Putamen (tissue), 1 donor: Measurements from ENCODE around the gene PDCD4.
"Not testable (repeated sequence)": the region's sequence is repeated elsewhere in the genome, so short reads cannot be mapped to it uniquely, and the experiment has no call there.

ENCODE experiments used
- DNase-seq: peaks from one replicate; pipeline ENCODE4 v3.0.0-alpha.2; 2016; ENCODE audit warnings: low spot score

The PDCD4 gene

DNA sequence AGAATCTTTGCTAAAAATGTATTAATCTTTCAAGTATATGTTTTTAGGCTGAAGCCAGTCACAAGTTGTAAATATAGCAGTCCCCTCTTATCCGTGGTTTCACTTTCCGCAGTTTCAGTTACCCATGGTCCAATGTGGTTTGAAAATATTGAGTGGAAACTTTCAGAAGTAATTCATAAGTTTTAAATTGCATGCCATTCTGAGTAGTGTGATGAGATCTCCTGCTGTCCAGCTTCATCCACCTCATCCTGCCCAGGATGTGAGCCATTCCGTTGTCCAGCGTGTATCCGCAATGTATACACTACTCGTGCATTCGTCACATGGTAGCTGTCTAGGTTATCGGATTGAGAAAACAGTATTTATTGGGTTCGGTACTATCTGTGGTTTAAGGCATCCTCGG, 12.2 kb downstream of the PDCD4 start:
- DNase-seq, result no peak

DNA sequence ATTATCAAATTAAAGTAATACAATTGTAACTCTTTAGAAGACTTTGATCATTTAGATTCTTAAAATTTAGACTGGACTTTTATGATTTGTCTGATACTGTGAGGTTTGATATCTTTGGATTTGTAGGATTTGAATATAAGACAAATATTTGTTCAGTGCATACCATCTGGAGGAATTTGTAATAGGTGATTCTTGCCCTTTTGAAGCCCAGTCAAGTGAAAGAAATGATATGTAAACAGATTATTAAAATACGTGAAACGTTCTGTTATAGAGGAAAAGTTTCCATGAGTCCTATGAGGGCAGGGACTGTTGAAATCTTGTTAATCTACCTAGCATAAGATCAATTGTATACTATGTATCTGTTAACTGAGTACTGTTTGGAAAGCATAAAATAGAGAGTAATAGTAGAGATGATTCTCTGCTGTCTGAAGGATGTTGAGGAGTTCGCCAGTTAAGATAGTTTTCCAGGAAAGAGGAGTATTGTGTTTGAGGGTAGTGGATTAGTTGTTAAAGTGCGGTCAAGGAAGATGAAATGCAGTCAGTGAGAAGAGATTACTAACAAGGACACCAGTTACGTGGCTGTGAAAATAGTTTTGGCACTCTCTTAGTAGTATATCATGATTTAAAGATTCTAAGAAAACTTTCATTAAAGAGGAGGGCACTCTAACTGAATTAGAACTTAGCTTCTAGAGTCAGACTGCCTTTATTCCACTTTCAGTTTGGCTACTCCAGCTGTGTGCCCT, 14.4 kb downstream of the PDCD4 start:
- DNase-seq, result no peak

DNA sequence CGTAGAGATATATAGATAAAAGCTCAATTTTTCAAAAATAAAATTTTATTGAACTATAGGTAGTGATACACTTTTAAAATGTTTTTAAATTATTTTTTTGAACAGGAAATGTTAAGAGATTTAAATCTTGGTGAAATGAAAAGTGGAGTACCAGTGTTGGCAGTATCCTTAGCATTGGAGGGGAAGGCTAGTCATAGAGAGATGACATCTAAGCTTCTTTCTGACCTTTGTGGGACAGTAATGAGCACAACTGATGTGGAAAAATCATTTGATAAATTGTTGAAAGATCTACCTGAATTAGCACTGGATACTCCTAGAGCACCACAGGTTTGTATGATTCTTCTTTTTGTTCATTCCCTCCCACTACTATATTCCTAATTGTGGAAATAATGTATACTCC, 15.8 kb downstream of the PDCD4 start:
- no peak for DNase-seq

DNA sequence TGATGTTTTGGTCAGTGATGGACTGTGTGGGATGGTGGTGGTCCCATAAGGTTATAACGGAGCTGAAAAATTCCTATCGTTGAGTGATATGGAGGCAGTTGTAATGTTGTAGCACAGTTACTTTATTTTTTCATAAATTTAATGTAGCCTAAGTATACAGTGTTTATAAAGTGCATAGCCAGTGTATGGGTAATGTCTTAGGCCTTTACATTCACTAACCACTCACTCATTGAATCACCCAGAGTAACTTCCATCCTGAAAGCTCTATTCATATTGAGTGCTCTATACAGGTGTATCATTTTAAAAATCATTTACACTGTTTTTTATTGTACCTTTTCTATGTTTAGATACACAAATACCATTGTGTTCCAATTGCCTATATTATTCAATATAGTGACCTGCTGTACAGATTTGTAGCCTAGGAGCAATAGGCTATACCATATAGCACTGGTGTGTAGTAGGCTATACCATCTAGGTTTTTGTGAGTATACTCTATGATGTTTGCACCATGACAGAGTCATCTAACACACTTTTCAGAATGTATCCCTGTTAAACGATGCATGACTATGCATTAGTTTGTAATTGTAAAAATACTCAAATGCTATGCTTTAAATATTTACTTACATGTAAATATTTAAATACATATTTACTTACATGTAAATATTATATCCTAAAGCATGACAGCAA, 21.0 kb downstream of the PDCD4 start:
- no peak for DNase-seq

DNA sequence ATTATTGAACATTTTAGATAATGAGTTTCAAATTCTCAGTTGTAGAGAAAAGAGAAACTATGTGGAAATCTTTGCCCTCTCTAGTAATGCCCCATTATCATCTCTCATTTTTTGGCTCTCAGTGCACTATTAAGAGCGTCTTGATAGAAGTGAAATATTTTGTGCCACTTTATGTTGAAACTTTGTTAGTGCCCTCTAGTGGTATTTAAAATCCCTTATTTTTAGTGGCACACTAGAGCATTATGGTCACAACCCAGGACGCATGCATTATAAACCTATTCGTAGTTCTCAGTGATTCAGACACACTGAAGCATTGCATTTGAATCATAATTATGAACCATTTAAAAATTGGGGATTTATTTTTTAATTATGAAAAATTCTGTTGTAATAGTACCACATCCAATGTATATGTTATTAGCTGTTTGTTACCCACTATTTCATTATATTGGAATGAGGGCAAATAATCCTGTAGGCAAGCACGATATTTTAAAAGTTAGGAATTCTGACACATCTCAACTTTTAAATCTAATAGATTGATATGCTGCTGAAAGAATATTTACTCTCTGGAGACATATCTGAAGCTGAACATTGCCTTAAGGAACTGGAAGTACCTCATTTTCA, 21.9 kb downstream of the PDCD4 start:
- DNase-seq, result peak; percentile 38

DNA sequence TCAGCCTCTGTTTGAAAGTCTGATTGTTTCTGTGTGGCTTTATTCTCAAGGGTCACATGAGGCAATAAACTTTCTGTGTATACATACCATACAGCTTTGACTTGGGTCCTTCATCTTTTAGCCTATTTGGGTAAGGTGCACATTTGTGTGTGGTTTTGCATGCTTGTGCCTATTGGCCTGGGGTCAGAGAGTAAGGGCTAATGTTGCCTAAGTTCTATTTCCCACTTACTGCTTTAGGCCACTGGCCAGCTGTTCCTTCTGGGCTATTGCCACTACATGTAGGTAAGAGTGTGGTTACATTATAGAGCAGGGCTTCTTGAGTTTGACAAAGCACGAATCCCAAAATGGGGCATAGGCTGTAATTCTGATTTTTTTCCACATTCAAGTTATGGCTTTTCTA, 25.5 kb downstream of the PDCD4 start:
- DNase-seq, result no peak

DNA sequence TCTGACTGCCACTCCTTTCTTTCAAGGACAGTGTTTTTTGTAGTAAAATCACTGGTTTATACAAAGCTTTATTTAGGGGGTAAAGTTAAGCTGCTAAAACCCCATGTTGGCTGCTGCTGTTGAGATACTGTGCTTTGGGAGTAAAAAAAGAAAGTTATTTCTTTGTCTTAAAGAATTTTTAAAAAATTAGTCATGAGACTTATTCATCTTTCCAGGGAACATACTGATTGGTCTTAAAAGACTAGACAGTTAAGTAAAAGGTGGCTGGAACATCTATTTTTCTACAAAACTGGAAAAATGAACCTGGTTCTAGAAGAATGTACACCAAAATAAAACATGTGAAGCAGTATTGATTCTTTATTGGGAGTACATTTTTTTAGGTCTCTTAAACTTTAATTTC, 26.7 kb downstream of the PDCD4 start:
- no peak for DNase-seq

DNA sequence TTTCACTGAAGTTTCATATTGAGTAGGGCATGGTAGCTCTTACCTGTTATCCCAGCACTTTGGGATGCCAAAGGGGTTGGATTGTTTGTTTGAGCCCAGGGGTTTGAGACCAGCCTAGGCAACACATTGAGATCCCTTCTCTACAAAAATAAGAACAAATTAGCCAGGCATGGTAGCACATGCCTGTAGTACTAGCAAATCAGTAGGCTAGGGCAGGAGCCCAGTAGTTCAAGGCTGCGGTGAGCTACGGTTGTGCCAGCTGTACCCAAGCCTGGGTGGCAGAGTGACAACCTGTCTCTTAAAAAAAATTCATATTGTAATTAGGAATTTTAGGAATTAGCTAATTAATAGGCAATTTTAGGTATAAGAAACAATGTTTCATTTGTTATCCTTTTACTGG, 29.3 kb downstream of the PDCD4 start:
- no peak for DNase-seq

DNA sequence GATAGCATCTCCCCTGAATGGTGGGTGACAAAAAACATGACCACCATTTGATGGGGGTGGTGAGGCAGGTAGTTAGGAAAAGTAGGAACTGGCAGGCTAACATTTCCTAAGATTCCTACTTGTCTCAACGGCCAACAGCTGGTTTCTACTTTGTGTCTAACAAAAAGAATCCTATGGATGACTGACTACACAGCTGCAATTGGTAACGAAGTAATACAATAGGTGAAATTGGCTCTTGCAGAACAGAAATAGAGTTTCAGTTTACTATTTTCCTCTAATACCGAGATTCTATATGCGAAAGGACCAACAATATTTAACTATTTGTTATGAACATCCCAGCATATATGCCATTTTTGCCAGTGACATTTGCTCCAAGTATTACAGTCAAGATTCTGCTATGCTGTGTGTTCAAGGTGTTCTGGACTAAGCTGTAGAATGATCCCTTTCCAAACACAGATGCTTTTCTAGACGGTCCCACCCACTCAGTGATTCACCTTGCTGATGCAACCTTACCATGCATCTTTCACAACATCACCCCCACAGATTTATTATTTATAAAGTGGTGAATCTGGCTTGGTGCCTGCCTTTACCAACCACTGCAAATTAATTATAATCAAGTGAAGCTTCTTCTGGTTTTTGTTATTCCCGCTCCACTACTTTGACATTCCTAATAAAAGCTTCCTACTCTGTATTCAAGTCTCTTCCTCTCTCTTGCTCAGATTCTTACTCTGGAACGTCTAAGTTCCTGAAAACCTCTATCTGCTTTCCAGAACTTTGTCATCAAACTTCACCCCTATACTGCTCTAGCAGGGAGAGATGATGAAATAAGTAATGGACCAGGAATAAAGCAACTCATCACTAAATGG, 30.5 kb downstream of the PDCD4 start:
- no peak for DNase-seq

DNA sequence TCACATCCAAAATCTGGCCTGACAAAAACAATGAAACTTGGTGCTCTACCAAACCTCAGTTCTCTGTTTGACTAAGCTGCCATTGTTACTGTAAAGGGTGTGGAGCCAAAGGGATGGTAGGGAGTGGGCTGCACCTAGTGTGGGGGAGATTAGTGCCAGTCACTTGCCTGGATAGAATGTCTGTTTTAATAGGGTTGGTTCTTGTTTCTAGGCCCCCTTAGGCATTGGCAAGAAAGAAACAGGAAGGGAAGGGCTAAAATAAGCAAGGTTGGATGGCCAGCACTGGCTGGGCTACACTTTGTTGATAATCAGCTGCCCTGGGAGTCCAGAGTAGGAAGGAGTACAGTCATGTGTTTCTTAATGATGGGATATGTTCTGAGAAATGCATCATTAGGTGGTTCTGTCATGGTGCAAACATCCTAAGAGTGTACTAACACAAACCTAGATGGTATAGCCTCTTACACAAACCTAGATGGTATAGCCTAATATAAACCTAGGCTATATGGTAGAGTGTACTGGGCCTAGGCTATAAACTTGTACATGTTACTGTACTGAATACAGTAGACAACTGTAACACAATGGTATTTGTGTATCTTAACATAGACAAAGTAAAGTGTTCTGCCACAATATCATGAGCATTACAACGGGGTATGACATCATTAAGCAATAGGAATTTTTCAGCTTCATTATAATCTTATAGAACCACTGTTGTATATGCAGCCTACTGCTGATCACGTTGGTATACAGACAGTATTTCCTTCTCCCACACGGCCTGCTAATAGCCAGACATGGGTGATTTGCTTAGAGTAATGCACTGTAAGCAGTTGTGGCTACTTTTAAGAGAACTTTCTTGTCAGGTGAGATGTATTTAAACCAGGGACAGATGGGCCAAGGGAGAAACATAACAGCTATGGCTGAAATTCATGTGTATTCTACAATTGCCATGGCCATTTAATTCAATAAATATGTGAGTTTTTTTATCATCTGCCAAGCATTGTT, 31.9 kb downstream of the PDCD4 start:
- no peak for DNase-seq

DNA sequence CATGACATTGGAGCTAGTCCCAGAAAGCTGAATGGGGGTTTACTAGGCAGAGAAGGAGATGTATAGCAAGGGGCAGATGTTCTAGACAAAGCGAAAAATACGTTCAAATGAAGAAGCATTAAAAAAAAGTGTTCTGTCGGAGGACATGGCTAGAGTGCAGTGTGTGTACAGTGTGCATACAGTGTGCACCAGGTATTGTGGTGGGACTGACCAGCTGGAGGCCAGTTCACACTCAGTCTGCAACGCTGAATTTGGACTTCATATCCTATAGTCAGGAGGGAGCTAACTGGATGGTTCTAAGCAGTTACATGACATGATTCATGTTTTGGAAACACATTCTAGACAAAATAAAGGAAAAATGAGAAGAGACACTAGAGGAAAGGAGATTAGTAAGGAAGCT, 38.4 kb downstream of the PDCD4 start:
- DNase-seq, result no peak

DNA sequence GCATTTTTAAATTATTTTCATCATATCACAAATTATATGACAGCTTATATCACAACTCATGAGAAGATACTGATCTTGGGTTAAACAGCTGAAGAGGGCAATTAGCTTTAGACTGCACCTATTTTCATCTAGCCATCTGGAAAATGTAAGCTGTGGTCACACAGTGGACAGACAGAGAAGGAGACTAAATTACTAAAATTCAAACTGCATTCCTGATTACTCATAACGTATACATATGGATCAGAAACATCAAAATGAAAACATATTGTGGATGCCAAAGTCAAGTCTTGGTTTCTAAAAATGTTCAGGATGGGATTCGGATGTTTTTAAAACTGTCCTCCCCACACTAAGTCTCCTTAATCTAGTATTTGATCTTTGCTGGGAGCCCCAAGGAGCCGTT, 40.6 kb downstream of the PDCD4 start:
- DNase-seq, result no peak

DNA sequence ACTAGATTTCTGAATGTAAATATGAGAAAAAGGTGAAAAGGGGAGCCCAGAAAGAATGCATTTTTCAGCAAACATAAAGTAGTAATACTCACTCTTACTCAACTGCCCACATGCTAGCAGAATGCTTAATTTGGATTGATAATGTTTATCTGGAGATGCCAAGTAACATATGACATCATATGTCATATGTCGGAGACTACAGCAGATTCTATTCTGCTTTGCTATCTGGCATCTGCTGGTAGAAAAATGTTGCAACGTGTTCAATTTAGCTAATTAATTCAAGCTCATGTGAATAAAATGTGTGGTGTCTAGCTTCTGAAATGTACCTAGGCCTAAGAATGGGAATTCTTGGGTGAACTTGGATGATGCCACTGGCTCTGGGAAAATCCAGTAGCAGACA, 42.7 kb downstream of the PDCD4 start:
- DNase-seq, result no peak

DNA sequence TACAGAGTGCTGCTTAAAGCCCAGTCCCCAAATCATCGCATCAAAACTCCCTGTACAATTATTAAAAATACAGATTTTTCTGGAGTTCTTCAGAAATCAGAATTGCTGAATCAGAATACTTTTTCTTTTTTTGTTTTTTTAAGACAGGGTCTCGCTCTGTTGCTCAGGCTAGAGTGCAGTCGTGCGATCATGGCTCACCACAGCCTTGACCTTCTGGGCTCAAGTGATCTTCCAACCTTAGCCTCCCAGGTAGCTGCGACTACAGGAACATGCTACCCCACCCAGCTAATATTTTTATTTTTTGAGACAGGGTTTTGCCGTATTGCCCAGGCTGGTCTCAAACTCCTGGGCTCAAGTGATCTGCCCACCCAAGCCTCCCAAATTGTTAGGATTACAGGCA, 43.3 kb downstream of the PDCD4 start:
- DNase-seq, result no peak

DNA sequence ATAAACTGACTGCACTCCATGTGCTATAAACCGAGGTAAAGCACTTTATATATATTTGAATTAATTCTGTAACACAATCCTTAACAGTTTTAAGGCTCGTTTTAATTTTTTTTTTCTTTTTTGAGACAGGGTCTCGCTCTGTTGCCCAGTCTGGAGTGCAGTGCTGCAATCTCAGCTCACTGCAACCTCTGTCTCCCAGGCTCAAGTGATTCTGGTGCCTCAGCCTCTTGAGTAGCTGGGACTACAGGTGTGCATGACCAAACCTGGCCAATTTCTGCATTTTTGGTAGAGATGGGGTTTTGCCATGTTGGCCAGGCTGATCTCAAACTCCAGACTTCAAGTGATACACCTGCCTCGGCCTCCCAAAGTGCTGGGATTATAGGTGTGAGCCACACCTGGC, 43.9 kb downstream of the PDCD4 start:
- DNase-seq, result not testable (repeated sequence)

DNA sequence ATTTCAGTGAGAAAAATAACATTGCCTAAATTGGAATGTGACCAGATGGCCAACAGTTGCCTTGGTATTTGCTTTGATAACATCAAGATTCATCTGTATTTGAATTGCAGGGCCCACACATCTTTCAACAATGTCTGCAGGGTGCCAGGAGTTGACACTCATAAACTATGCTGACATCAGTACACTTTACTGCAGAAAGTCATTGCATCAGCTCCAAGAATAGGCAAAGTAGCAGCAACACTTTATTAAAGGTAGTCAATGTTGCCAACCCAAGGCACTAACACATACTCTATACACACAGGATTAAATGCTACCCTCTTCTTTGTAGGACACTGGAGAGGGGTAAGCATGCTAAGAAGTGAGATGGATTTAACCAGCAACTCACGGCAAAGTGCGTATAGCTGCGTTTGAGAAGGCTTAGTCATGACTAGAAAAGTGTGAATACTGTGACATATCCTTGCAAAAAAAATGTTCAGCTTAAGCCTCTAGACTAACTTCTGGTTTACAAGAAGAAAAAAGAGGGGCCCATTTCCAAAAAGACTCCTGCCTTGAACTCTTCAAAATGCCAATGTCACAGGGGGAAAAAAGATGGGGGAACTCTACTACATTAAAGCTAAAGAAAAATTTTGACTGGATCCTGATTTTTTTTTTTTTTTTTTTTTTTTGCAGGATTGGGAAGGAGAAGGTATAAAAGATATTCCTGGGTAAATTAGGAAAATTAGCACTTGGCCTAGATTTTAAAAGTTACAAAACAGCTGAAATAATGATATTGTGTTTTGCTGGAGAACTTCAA, 45.0 kb downstream of the PDCD4 start:
- DNase-seq, result no peak

DNA sequence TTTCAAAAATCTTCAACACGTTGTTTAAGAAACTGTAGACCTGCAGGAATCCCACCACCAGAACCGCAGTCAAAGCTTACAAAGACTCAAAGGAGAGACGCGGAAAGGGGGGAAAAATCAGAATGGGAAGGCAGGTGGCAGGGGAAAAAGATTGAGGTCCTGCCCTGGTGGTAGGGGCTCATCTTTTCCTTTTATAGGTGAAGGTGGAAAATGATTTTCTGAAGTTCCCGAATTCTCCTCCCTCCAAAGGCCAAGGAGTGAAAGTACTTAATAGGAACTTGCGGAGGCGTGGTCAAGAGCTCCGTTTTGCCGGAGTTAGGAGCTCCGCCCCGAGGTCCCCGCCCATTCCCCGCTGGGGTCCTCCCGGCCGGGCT, 46.5 kb downstream of the PDCD4 start:
- peak; percentile 89 for DNase-seq

DNA sequence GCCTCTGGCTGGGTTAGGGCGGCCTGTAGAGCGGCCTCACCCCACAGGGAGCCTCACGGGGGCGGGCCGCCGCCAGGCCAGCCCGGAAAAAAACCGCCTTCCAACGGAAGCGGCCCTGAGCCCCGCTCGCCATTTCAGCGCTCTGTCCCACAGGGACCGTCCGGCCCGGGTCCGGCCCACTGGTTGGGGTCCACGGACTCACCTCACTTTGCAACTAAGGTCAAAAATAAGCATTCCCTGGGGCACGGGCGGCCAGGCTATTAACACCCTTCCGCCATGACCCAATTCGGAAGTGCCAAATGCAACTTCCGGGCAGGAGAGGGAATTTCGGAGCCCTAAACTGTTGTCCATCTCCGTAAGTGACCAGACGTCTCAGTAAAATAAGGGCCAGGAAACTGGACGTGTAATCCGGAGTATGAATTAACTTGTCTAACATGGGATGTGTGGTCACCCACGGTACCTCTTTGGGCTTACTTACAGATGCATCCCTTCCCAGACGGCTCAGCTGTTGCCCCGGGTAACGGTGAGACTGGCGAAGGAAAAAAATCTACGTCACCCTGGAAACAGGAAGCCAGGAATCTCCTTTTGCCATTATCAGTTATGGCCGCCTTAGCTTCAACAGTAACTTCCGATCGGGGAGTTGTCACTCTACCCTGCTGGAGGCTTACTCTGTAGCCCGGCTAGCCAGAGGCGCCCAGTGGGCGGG, 47.1 kb downstream of the PDCD4 start, which contains the start of gene BBIP1:
BBIP1 (minus strand) TSS at position 538 of the 706 bp plus-strand sequence. CDS start 1,023 bp downstream, outside the sequence.
- peak; percentile 100 for DNase-seq

DNA sequence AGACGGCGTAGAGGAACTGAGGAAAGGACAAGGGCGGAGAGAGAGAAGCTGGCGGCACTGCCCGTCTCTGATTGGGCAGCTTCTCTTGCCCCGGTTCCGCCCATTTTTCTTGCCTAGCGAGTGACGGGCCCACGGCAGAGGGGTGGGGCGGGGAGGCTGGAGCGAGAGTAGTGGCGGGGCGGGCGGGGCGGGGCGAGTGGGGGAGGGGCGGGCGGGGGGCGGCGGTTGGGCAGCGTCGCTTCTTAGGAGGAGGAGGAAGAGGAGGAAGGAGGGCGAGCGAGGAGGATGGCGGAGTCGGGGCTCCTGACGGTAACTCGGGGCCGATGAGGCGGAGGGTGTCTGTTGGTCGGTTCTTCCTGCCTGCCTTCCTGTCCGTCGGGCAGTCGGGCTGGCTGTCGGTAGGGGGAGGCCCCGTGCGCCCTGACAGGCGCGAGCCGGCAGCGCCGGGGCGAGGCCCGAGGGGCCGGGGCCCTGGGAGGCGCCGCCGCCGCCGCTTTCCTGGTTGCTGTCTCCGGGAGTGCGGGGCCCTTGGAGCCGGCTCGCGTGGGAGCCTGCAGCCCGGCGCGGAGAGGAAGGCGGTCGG, 47.7 kb downstream of the PDCD4 start, which contains the start of gene SHOC2:
SHOC2 (plus strand) TSS at position 256 of the 583 bp plus-strand sequence. CDS start 44,755 bp downstream, outside the sequence.
- no peak for DNase-seq
